DMS79 (cell line): ENCODE measurements around the gene ZXDC.

Experiments
- DNase-seq: peaks from one replicate; lab custom pipeline; 2025; lab: John Stamatoyannopoulos, UW

ZXDC gene

GRCh38 chr3:126475413-126476114 is at the start of gene ZXDC:
Gene ZXDC (minus strand): TSS chr3:126475891. CDS start chr3:126475865, 26 bp downstream.
- DNase-seq, result peak; percentile 77

- no peak for DNase-seq
These were observed 49.6 kb upstream of the ZXDC start for GRCh38 chr3:126525091-126525852.

- no peak for DNase-seq
These were observed 48.8 kb upstream of the ZXDC start for GRCh38 chr3:126524429-126524988.

GRCh38 chr3:126523745-126524428 is 48.2 kb upstream of the ZXDC start, which contains the start of gene CHST13:
Gene CHST13 (plus strand): TSS chr3:126524155. CDS start chr3:126524333, 178 bp downstream.
- DNase-seq, result peak; percentile 27

GRCh38 chr3:126522363-126522788 is 46.7 kb upstream of the ZXDC start:
- peak; percentile 28 for DNase-seq

GRCh38 chr3:126521122-126521891 is 45.6 kb upstream of the ZXDC start:
- DNase-seq, result no peak

- no peak for DNase-seq
These were observed 44.1 kb upstream of the ZXDC start for GRCh38 chr3:126519506-126520455.

- no peak for DNase-seq
These were observed 43.1 kb upstream of the ZXDC start for GRCh38 chr3:126518779-126519177.

GRCh38 chr3:126517986-126518778 is 42.5 kb upstream of the ZXDC start:
- no peak for DNase-seq

- no peak for DNase-seq
These were observed 41.7 kb upstream of the ZXDC start, which contains the start of gene UROC1 for GRCh38 chr3:126517291-126517951. Gene UROC1 (minus strand): TSS chr3:126517773. CDS start chr3:126517719, 54 bp downstream.

- no peak for DNase-seq
These were observed 41.2 kb upstream of the ZXDC start for GRCh38 chr3:126516936-126517290.

- no peak for DNase-seq
These were observed 40.7 kb upstream of the ZXDC start for GRCh38 chr3:126516152-126516935.

- DNase-seq, result no peak
These were observed 39.5 kb upstream of the ZXDC start for GRCh38 chr3:126515066-126515706.

- no peak for DNase-seq
These were observed 38.5 kb upstream of the ZXDC start for GRCh38 chr3:126514161-126514560.

- DNase-seq, result no peak
These were observed 37.4 kb upstream of the ZXDC start for GRCh38 chr3:126512916-126513650.

- DNase-seq, result no peak
These were observed 36.3 kb upstream of the ZXDC start for GRCh38 chr3:126512026-126512425.

GRCh38 chr3:126511291-126511690 is 35.6 kb upstream of the ZXDC start:
- no peak for DNase-seq
